Keratinocyte (primary cell): Measurements from ENCODE around the gene CLSTN1. TPM values are rescaled to one million over a fixed set of nuclear protein-coding genes. Genes with fewer than 3 reads are reported as not detected.

Experiments used
- DNase-seq: peaks from one replicate; pipeline ENCODE4 v3.0.0-alpha.2; 2011; ENCODE audit warnings: low read depth, missing footprints, low spot score
- FAIRE-seq: peaks from 2 replicates; lab custom pipeline; 2011; peaks lifted over from hg19 to GRCh38; lab: Jason Lieb, UNC
- H2AFZ ChIP-seq: 2 replicates; pipeline ENCODE4 v1.6.0; 2012; ENCODE audit warnings: low read length, control low read depth, inconsistent platforms; ENCODE audit not compliant: control insufficient read depth
- H3K27ac ChIP-seq: 2 replicates; pipeline ENCODE4 v1.5.1; 2011; ENCODE audit warnings: low read length; ENCODE audit not compliant: control insufficient read depth, insufficient read depth
- H3K27me3 ChIP-seq: 3 replicates; pipeline ENCODE4 v1.6.0; 2011; ENCODE audit warnings: low read length; ENCODE audit not compliant: control insufficient read depth, insufficient read depth; ENCODE audit errors: extremely low read depth
- H3K36me3 ChIP-seq, 2 experiments: 2 replicates in 1 of 2; 3 replicates in 1 of 2; pipeline ENCODE4 v1.5.1; 2011; ENCODE audit warnings: low read length in 2 of 2, mild to moderate bottlenecking in 1 of 2; ENCODE audit not compliant: control insufficient read depth in 2 of 2, insufficient read depth in 2 of 2; ENCODE audit errors: extremely low read depth in 1 of 2
- H3K4me1 ChIP-seq: 3 replicates; pipeline ENCODE4 v1.5.1; 2011; ENCODE audit warnings: low read length; ENCODE audit not compliant: control insufficient read depth, insufficient read depth; ENCODE audit errors: extremely low read depth
- H3K4me2 ChIP-seq: 3 replicates; pipeline ENCODE4 v1.6.0; 2011; ENCODE audit warnings: low read depth, low read length; ENCODE audit not compliant: control insufficient read depth, insufficient read depth; ENCODE audit errors: extremely low read depth
- H3K4me3 ChIP-seq, 3 experiments: fragments of 200-600 bp in 1 of 3; sonication (generic) in 1 of 3; 2 replicates in 2 of 3; 3 replicates in 1 of 3; pipeline ENCODE4 v1.5.1; 2011 to 2016; ENCODE audit warnings: low read length in 3 of 3, mild to moderate bottlenecking in 3 of 3, control low read depth in 2 of 3, inconsistent platforms in 1 of 3, low read depth in 1 of 3, mixed read lengths in 1 of 3, mixed run types in 1 of 3, moderate library complexity in 1 of 3; ENCODE audit not compliant: control insufficient read depth in 2 of 3, insufficient read depth in 2 of 3; ENCODE audit errors: extremely low read depth in 1 of 3
- H3K79me2 ChIP-seq: 2 replicates; pipeline ENCODE4 v1.6.0; 2012; ENCODE audit warnings: low read length; ENCODE audit not compliant: control insufficient read depth, insufficient read depth
- H3K9ac ChIP-seq: 3 replicates; pipeline ENCODE4 v1.6.0; 2011; ENCODE audit warnings: low read length; ENCODE audit not compliant: control insufficient read depth, insufficient read depth; ENCODE audit errors: extremely low read depth
- H3K9me1 ChIP-seq: 3 replicates; pipeline ENCODE4 v1.6.0; 2011; ENCODE audit warnings: low read length; ENCODE audit not compliant: control insufficient read depth, insufficient read depth; ENCODE audit errors: extremely low read depth
- H3K9me3 ChIP-seq: 2 replicates; pipeline ENCODE4 v1.5.1; 2012; ENCODE audit warnings: low read depth, low read length; ENCODE audit not compliant: control insufficient read depth
- H4K20me1 ChIP-seq: 3 replicates; pipeline ENCODE4 v1.6.0; 2011; ENCODE audit warnings: low read length; ENCODE audit not compliant: control insufficient read depth, insufficient read depth; ENCODE audit errors: extremely low read depth
- CTCF ChIP-seq, 3 experiments: IDR thresholded peaks in 1 of 3; conservative IDR thresholded peaks in 1 of 3; optimal IDR thresholded peaks in 1 of 3; 2 replicates in 2 of 3; 3 replicates in 1 of 3; pipeline versions ENCODE3 to v1.5.1; 2011; ENCODE audit warnings: low read length in 3 of 3, mild to moderate bottlenecking in 3 of 3, moderate library complexity in 2 of 3, control low read depth in 1 of 3, inconsistent platforms in 1 of 3; ENCODE audit not compliant: insufficient read depth in 2 of 3; ENCODE audit errors: extremely low read depth in 1 of 3
- EZH2 ChIP-seq: IDR thresholded peaks from one replicate; pipeline ENCODE4 v1.6.1; 2012; ENCODE audit warnings: inconsistent platforms, mild to moderate bottlenecking, low read length, moderate library complexity
- dilution Hi-C: fragments of 300-500 bp; cut with MboI; formaldehyde crosslinking; loops from one replicate; pipeline ENCODE4 v1.7.0; 2020; ENCODE audit warnings: low sequenced_read_pairs; ENCODE audit not compliant: extremely low pct_ligation_motif_present
- polyA plus RNA-seq, 5 experiments: library from polyadenylated mRNA; depleted of rRNA in 3 of 5; stranded (reverse) in 3 of 5; stranded (forward) in 1 of 5; unstranded in 1 of 5; fragments of >200 nt; gene quantifications; 1 replicate in 1 of 5; 2 replicates in 3 of 5; 3 replicates in 1 of 5; pipeline versions ENCODE4 v1.2.1 to v1.2.3, GENCODE V29; 2011 to 2012; ENCODE audit warnings: missing spikeins in 2 of 5, low read depth in 1 of 5, low replicate concordance in 1 of 5

Gene CLSTN1
- polyA plus RNA-seq, 1 donor (not counting 4 experiments of a cell fraction or from before 2014, with no cell fraction given): 90.3 TPM

DNA sequence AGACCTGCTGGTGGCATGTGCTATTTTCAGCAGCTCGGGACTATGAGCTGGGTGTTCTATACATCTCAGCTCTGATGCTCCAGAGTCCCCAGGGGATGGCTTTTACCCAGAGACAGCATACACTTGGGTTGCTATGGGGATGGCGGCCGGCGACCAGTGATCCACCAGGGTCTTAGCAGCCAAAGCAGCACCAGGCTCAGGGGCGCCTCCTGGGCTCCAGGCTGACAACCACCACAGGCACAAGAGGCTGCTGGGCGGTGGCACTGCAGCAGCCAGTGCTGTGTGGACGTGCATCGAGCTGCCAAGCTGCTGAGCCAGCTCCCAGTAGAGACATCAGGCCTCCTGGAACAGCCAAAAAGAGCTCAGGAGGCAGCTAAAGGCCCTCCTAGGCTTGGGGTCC lies 37.6 kb upstream of the CLSTN1 start:
- dilution Hi-C loops: no loop called here

DNA sequence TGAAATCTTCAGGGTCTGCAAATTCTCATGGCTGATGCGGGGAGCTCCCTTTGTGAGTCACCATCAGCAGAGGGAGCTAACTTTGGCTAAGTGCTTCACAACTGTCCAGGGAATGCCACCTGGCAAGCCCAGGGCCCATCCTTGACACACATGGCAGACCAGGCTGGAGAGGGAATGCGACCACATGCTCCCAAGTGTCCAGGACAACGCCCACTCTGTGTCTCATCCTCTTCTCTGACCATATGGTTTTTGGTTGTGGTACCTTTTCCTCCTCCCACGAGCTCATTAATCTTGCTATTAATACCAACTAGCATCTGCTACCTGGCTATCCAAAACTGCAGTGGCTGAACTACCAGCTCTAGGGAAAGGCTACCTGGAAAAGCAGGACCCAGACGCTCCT lies 37.1 kb upstream of the CLSTN1 start:
- dilution Hi-C loops: no loop called here
- H3K36me3 ChIP-seq: peaks cover 16 to 22% of the 10 kb centered on the region in 2 experiments

More for the DNA sequence above, 37.6 kb upstream of the CLSTN1 start:
- H3K4me3 ChIP-seq: no peak overlapping the region
- H3K4me1 ChIP-seq: no peaks in the 10 kb centered on the region
- H3K79me2 ChIP-seq: no peaks in the 10 kb centered on the region
- no peak overlapping the region for H3K27ac ChIP-seq
- FAIRE-seq (no peak), DNase-seq (no peak)
- no peak overlapping the region for H2AFZ ChIP-seq
- H3K9ac ChIP-seq: no peak overlapping the region
- no peaks in the 10 kb centered on the region for H4K20me1 ChIP-seq
- no peaks in the 10 kb centered on the region for H3K9me1 ChIP-seq
- H3K27me3 ChIP-seq: no peaks in the 10 kb centered on the region
- H3K9me3 ChIP-seq: no peaks in the 10 kb centered on the region
- TF ChIP-seq CTCF (optimal IDR thresholded peaks at IDR 0.05 in 1 of 3, IDR thresholded peaks at IDR 0.05 in 1 of 3, conservative IDR thresholded peaks at IDR 0.05 in 1 of 3; ENCODE audit: extremely low read depth in 1 of 3, insufficient read depth in 2 of 3, low read length in 3 of 3) (no peak), EZH2 (no peak)
- H3K36me3 ChIP-seq: peaks cover 19 to 25% of the 10 kb centered on the region in 2 experiments
- H3K4me2 ChIP-seq: no peak overlapping the region

More for the DNA sequence above, 37.1 kb upstream of the CLSTN1 start:
- Histone ChIP-seq H3K4me2 (no peak overlapping the region), H4K20me1 (no peaks in the 10 kb centered on the region), H3K27ac (no peak overlapping the region), H3K9me3 (no peaks in the 10 kb centered on the region), H3K4me1 (no peaks in the 10 kb centered on the region), H3K9me1 (no peaks in the 10 kb centered on the region), H3K4me3 (no peak overlapping the region), H3K9ac (no peak overlapping the region), H2AFZ (no peak overlapping the region), H3K79me2 (no peaks in the 10 kb centered on the region), H3K27me3 (no peaks in the 10 kb centered on the region)
- DNase-seq (no peak), FAIRE-seq (no peak)
- TF ChIP-seq EZH2 (no peak), CTCF (optimal IDR thresholded peaks at IDR 0.05 in 1 of 3, IDR thresholded peaks at IDR 0.05 in 1 of 3, conservative IDR thresholded peaks at IDR 0.05 in 1 of 3; ENCODE audit: extremely low read depth in 1 of 3, insufficient read depth in 2 of 3, low read length in 3 of 3) (no peak)
